PC-3 (cell line): ENCODE results near the gene PBX2. TPM values are rescaled to one million over a fixed set of nuclear protein-coding genes. Genes with fewer than 3 reads are reported as not detected.

Experiments
- ATAC-seq: fragments of 200-7000 bp; cut with Tn5 transposase; 2 replicates; pipeline ENCODE4 v1.9.1; 2020; ENCODE audit warnings: mild to moderate bottlenecking, moderate library complexity
- BruUV-seq: library from RNA; stranded (reverse); fragments of 400-500 nt; replicated peaks from 2 replicates; lab custom pipeline; 2021; lab: Mats Ljungman, UMichigan
- CTCF ChIA-PET: fragments of 300-600 bp; sonication (Branson Sonifier 250); formaldehyde crosslinking; loops from one replicate; lab custom pipeline; 2022; ENCODE audit warnings: antibody characterized with exemption; lab: Charles Lee
- POLR2A ChIA-PET: fragments of 300-600 bp; sonication (Branson Sonifier 250); formaldehyde crosslinking; loops from one replicate; lab custom pipeline; 2022; ENCODE audit warnings: antibody characterized with exemption; ENCODE audit not compliant: unreplicated experiment; lab: Charles Lee
- DNase-seq: peaks from one replicate; pipeline ENCODE4 v3.0.0-alpha.2; 2015
- H2AFZ ChIP-seq: fragments of 300-600 bp; sonication (generic); 2 replicates; pipeline ENCODE4 v1.6.0; 2016; ENCODE audit warnings: antibody characterized with exemption, low read length
- H3F3A ChIP-seq: fragments of 300-600 bp; sonication (generic); one replicate; pipeline ENCODE4 v1.6.0; 2017; ENCODE audit warnings: antibody characterized with exemption, low read length, control low read depth, mild to moderate bottlenecking; ENCODE audit not compliant: unreplicated experiment
- H3K27ac ChIP-seq: fragments of 300-600 bp; sonication (generic); 2 replicates; pipeline ENCODE4 v1.5.1; 2016; ENCODE audit warnings: mild to moderate bottlenecking, low read length
- H3K27me3 ChIP-seq: fragments of 300-600 bp; sonication (generic); 2 replicates; pipeline ENCODE4 v1.6.1; 2016; ENCODE audit warnings: low read length, mixed read lengths
- H3K36me3 ChIP-seq: fragments of 300-600 bp; sonication (generic); 2 replicates; pipeline ENCODE4 v1.6.1; 2016; ENCODE audit warnings: low read depth, mixed run types, low read length, mixed read lengths
- H3K4me1 ChIP-seq: fragments of 300-600 bp; sonication (generic); 2 replicates; pipeline ENCODE4 v1.5.1; 2016; ENCODE audit warnings: low read length; ENCODE audit not compliant: insufficient read depth
- H3K4me2 ChIP-seq: fragments of 300-600 bp; sonication (generic); 2 replicates; pipeline ENCODE4 v1.6.0; 2016; ENCODE audit warnings: low read length
- H3K4me3 ChIP-seq: fragments of 300-600 bp; sonication (generic); 2 replicates; pipeline ENCODE4 v1.5.1; 2016; ENCODE audit warnings: mild to moderate bottlenecking, low read length, mixed read lengths
- H3K79me2 ChIP-seq: fragments of 300-600 bp; sonication (generic); 2 replicates; pipeline ENCODE4 v1.6.1; 2017; ENCODE audit warnings: low read length, mixed read lengths
- H3K9ac ChIP-seq: fragments of 300-600 bp; sonication (generic); 2 replicates; pipeline ENCODE4 v1.6.0; 2016; ENCODE audit warnings: mild to moderate bottlenecking, low read length
- H3K9me2 ChIP-seq: fragments of 300-600 bp; sonication (generic); replicated peaks from 2 replicates; pipeline ENCODE4 v1.6.1; 2016; ENCODE audit warnings: mixed run types, low read length, mixed read lengths
- H3K9me3 ChIP-seq: fragments of 300-600 bp; sonication (generic); 2 replicates; pipeline ENCODE4 v1.6.1; 2016; ENCODE audit warnings: low read length, mixed read lengths
- H4K20me1 ChIP-seq: fragments of 300-600 bp; sonication (generic); 2 replicates; pipeline ENCODE4 v1.6.1; 2016; ENCODE audit warnings: low read length, mixed read lengths
- EZH2 ChIP-seq: fragments of 300-600 bp; sonication (generic); IDR thresholded peaks from one replicate; pipeline ENCODE4 v1.6.1; 2017; ENCODE audit warnings: antibody characterized with exemption, mild to moderate bottlenecking, low read length; ENCODE audit not compliant: unreplicated experiment
- EZH2phosphoT487 ChIP-seq: fragments of 300-600 bp; sonication (generic); IDR thresholded peaks from 2 replicates; pipeline ENCODE4 v1.6.1; 2018; ENCODE audit warnings: mild to moderate bottlenecking, antibody characterized with exemption, low read length, borderline replicate concordance
- intact Hi-C: fragments of 100-400 bp; cut with micrococcal nuclease; formaldehyde crosslinking; loops from 2 replicates; pipeline ENCODE4 v1.9.0; 2023
- microRNA-seq: library from miRNA; unstranded; fragments of <30 nt; microRNA quantifications from one replicate; pipeline ENCODE4 v1.1.0, GENCODE V29; 2020; ENCODE audit not compliant: unreplicated experiment
- total RNA-seq: library from RNA; depleted of rRNA; stranded (reverse); fragments of >200 nt; gene quantifications from 2 replicates; pipeline ENCODE4 v1.2.3, GENCODE V29; 2014; rRNA removed
- TF ChIP-seq, protein P1 (sequence below): fragments of 300-600 bp; sonication (generic); conservative IDR thresholded peaks from 2 replicates; pipeline ENCODE4 v1.5.1; 2017; ENCODE audit warnings: antibody characterized with exemption, low read depth, mild to moderate bottlenecking, low read length

The PBX2 gene
- total RNA-seq, 1 experiment from 2014 or later: 25.3 TPM

DNA sequence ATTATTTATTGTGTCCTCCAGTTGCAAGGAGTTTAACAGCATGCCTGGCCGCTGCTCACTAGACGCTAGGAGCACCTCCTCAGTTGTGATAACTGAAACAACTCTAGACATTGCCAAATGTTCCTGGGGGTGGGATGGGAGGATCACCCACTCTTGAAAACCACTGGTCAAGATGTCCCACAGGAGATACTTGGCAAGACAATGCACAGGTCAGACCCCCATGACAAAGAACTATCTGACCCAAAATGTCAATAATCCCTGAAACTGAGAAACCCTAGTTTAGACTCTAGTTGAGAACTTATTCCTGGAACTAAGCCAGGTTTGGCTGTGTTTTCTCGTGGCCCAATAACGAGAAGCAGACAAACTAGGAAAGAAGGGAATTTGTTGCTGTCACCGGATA is 50.4 kb downstream of the PBX2 start:
- no peak overlapping the region for H3K4me3 ChIP-seq
- H2AFZ ChIP-seq: no peak overlapping the region
- no peaks in the 10 kb centered on the region for H3K36me3 ChIP-seq
- H3K27ac ChIP-seq: no peak overlapping the region
- no peaks in the 10 kb centered on the region for H3K79me2 ChIP-seq
- H3K9me2 ChIP-seq: no peaks in the 10 kb centered on the region
- ChIA-PET POLR2A (no interaction called here), CTCF (no interaction called here)
- BruUV-seq: no TSS peak
- intact Hi-C loops: no loop called here
- no peak overlapping the region for H3K4me2 ChIP-seq
- H4K20me1 ChIP-seq: no peaks in the 10 kb centered on the region
- no peak for TF ChIP-seq EZH2phosphoT487
- TF ChIP-seq, protein P1, sequence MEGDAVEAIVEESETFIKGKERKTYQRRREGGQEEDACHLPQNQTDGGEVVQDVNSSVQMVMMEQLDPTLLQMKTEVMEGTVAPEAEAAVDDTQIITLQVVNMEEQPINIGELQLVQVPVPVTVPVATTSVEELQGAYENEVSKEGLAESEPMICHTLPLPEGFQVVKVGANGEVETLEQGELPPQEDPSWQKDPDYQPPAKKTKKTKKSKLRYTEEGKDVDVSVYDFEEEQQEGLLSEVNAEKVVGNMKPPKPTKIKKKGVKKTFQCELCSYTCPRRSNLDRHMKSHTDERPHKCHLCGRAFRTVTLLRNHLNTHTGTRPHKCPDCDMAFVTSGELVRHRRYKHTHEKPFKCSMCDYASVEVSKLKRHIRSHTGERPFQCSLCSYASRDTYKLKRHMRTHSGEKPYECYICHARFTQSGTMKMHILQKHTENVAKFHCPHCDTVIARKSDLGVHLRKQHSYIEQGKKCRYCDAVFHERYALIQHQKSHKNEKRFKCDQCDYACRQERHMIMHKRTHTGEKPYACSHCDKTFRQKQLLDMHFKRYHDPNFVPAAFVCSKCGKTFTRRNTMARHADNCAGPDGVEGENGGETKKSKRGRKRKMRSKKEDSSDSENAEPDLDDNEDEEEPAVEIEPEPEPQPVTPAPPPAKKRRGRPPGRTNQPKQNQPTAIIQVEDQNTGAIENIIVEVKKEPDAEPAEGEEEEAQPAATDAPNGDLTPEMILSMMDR: no peak
- no peak for TF ChIP-seq EZH2
- H3K9me3 ChIP-seq: no peaks in the 10 kb centered on the region
- H3F3A ChIP-seq: no peaks in the 10 kb centered on the region
- no peaks in the 10 kb centered on the region for H3K27me3 ChIP-seq
- no peak for ATAC-seq
- H3K4me1 ChIP-seq: no peaks in the 10 kb centered on the region
- DNase-seq: no peak
- H3K9ac ChIP-seq: no peak overlapping the region

DNA sequence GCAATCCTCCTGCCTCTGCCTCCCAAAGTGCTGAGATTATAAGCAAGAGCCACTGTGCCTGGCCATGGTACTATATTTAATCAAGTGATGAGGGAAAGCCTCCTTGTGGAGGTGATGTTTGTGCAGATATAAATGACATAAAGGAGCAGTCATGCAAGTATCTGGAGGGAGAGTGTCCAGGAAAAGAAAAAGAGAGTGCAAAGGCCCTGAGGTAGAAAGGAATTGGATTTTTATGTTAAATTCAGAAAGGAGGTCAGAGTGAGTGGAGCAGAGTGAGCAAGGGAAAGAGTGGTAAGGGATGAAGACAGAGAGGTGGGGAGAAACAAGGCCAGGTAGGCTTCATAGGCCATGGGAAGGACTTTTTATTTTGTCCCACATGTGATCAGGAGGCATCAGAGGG is 52.5 kb downstream of the PBX2 start:
- no peaks in the 10 kb centered on the region for H3K27me3 ChIP-seq
- H3K9me2 ChIP-seq: no peaks in the 10 kb centered on the region
- no peaks in the 10 kb centered on the region for H3K4me1 ChIP-seq
- H3F3A ChIP-seq: no peaks in the 10 kb centered on the region
- TF ChIP-seq, protein P1: no peak
- TF ChIP-seq EZH2phosphoT487 (no peak), EZH2 (no peak)
- POLR2A ChIA-PET: no interaction called here
- no peak for DNase-seq
- H3K9me3 ChIP-seq: no peaks in the 10 kb centered on the region
- H3K79me2 ChIP-seq: no peaks in the 10 kb centered on the region
- H3K27ac ChIP-seq: no peak overlapping the region
- intact Hi-C loops: no loop called here
- H3K9ac ChIP-seq: no peak overlapping the region
- no TSS peak for BruUV-seq
- no peak overlapping the region for H3K4me2 ChIP-seq
- H3K36me3 ChIP-seq: no peaks in the 10 kb centered on the region
- ATAC-seq: no peak
- no peaks in the 10 kb centered on the region for H4K20me1 ChIP-seq
- H3K4me3 ChIP-seq: no peak overlapping the region
- H2AFZ ChIP-seq: no peak overlapping the region
- CTCF ChIA-PET: no interaction called here

Small RNA genes within 50 kb of the gene (microRNA-seq; reads per million reads assigned to microRNA genes)
- gene MIR6721 (5.3 reads per million, percentile 23 among the genes with 10 or more reads in this experiment), gene MIR6833 (not detected)

Other genes starting within 250 kb of the PBX2 start
- 0.86 TPM in 1 of 2 replicates, not detected in the other for gene CFB, start 244.1 kb downstream of the PBX2 start, total RNA-seq
- 132 and 142 TPM in 2 replicates for gene NELFE, start 231.2 kb downstream of the PBX2 start, total RNA-seq
- gene SKIC2, start 231.0 kb downstream of the PBX2 start, total RNA-seq: 81.9 and 95.0 TPM in 2 replicates
- gene DXO, start 218.1 kb downstream of the PBX2 start, total RNA-seq: 27.1 and 32.4 TPM in 2 replicates
- 2.2 and 3.6 TPM in 2 replicates for gene C4A, start 208.1 kb downstream of the PBX2 start, total RNA-seq
- 0.52 and 2.6 TPM in 2 replicates for gene C4B, start 175.4 kb downstream of the PBX2 start, total RNA-seq
- gene CYP21A2, start 151.8 kb downstream of the PBX2 start, total RNA-seq: not detected in 2 replicates
- gene TNXB, start 80.9 kb downstream of the PBX2 start, total RNA-seq: 2.9 and 3.3 TPM in 2 replicates
- gene ATF6B, start 62.0 kb downstream of the PBX2 start, total RNA-seq: 33.4 and 35.7 TPM in 2 replicates
- 12.6 and 16.4 TPM in 2 replicates for gene FKBPL, start 59.9 kb downstream of the PBX2 start, total RNA-seq
- 1.5 TPM in 1 of 2 replicates, not detected in the other for gene PRRT1, start 38.3 kb downstream of the PBX2 start, total RNA-seq
- 16.6 and 30.8 TPM in 2 replicates for gene PPT2, start 36.1 kb downstream of the PBX2 start, total RNA-seq
- 7.9 and 14.9 TPM in 2 replicates for gene EGFL8, start 25.6 kb downstream of the PBX2 start, total RNA-seq
- gene AGPAT1, start 14.1 kb downstream of the PBX2 start, total RNA-seq: 54.7 and 59.6 TPM in 2 replicates
- gene RNF5, start 11.8 kb downstream of the PBX2 start, total RNA-seq: 69.0 and 80.1 TPM in 2 replicates
- 2.0 and 5.0 TPM in 2 replicates for gene AGER, start 5.9 kb downstream of the PBX2 start, total RNA-seq
- gene GPSM3, start 2.4 kb upstream of the PBX2 start, total RNA-seq: 5.0 and 7.1 TPM in 2 replicates
- gene NOTCH4, start 33.9 kb upstream of the PBX2 start, total RNA-seq: 1.7 and 1.8 TPM in 2 replicates
- gene TSBP1, start 181.7 kb upstream of the PBX2 start, total RNA-seq: not detected in 2 replicates
- gene BTNL2, start 217.0 kb upstream of the PBX2 start, total RNA-seq: not detected in 2 replicates
- not detected in 2 replicates for gene HLA-DRA, start 249.7 kb upstream of the PBX2 start, total RNA-seq